CD14-positive monocyte (primary cell): ENCODE data around the gene UBE2G2. TPM values are rescaled to one million over a fixed set of nuclear protein-coding genes. Genes with fewer than 3 reads are reported as not detected.

Experiments
- DNase-seq, 3 donors: peaks; one replicate each; pipeline ENCODE4 v3.0.0-alpha.2; 2011 to 2022
- H2AFZ ChIP-seq: 2 replicates; pipeline ENCODE4 v1.6.0; 2012; ENCODE audit warnings: mild to moderate bottlenecking, low read depth, low read length, inconsistent platforms; ENCODE audit not compliant: insufficient read depth, poor library complexity, severe bottlenecking
- H3K27ac ChIP-seq, 2 donors: 1 replicate in 1 of 2; 2 replicates in 1 of 2; pipeline ENCODE4 v1.5.1; 2012 to 2013; ENCODE audit warnings: low read length in 2 of 2, control low read depth in 1 of 2, inconsistent platforms in 1 of 2, low read depth in 1 of 2, mild to moderate bottlenecking in 1 of 2
- H3K27me3 ChIP-seq, 2 donors: one replicate each; pipeline versions ENCODE4 v1.6.0 to v1.6.1; 2011 to 2013; ENCODE audit warnings: low read length in 2 of 2; ENCODE audit not compliant: control insufficient read depth in 2 of 2, insufficient read depth in 2 of 2
- H3K36me3 ChIP-seq, 2 donors: replicated peaks in 1 of 2; 1 replicate in 1 of 2; 2 replicates in 1 of 2; pipeline versions ENCODE4 v1.5.1 to v1.6.1; 2012 to 2013; ENCODE audit warnings: low read length in 2 of 2, control low read depth in 1 of 2, inconsistent platforms in 1 of 2, mild to moderate bottlenecking in 1 of 2; ENCODE audit not compliant: insufficient read depth in 2 of 2, control insufficient read depth in 1 of 2
- H3K4me1 ChIP-seq, 2 donors: 1 replicate in 1 of 2; 2 replicates in 1 of 2; pipeline versions ENCODE4 v1.5.1 to v1.6.1; 2012 to 2013; ENCODE audit warnings: low read length in 2 of 2, control low read depth in 1 of 2, inconsistent platforms in 1 of 2, mild to moderate bottlenecking in 1 of 2, moderate library complexity in 1 of 2; ENCODE audit not compliant: insufficient read depth in 2 of 2, control insufficient read depth in 1 of 2
- H3K4me2 ChIP-seq: replicated peaks from 2 replicates; pipeline ENCODE3; 2012; ENCODE audit warnings: low read length, moderate library complexity, mild to moderate bottlenecking; ENCODE audit not compliant: poor library complexity, severe bottlenecking; ENCODE audit errors: extremely low read depth
- H3K4me3 ChIP-seq, 3 experiments: fragments of 200-600 bp in 1 of 3; sonication (generic) in 1 of 3; replicated peaks in 1 of 3; 1 replicate in 2 of 3; 2 replicates in 1 of 3; pipeline ENCODE4 v1.5.1; 2011 to 2013; ENCODE audit warnings: low read length in 3 of 3, mild to moderate bottlenecking in 3 of 3, control low read depth in 2 of 3, low read depth in 2 of 3, inconsistent platforms in 1 of 3, moderate library complexity in 1 of 3
- H3K79me2 ChIP-seq: 2 replicates; pipeline ENCODE4 v1.6.0; 2012; ENCODE audit warnings: mild to moderate bottlenecking, control low read depth, inconsistent platforms, low read length, moderate library complexity; ENCODE audit not compliant: insufficient read depth
- H3K9ac ChIP-seq: 2 replicates; pipeline ENCODE4 v1.6.0; 2017; ENCODE audit warnings: low read length, mild to moderate bottlenecking; ENCODE audit not compliant: insufficient read depth, poor library complexity, severe bottlenecking
- H3K9me3 ChIP-seq, 2 donors: replicated peaks in 1 of 2; 1 replicate in 1 of 2; 2 replicates in 1 of 2; pipeline versions ENCODE4 v1.5.1 to v1.6.1; 2012 to 2013; ENCODE audit warnings: low read length in 2 of 2, control low read depth in 1 of 2; ENCODE audit not compliant: control insufficient read depth in 1 of 2, insufficient read depth in 1 of 2
- H4K20me1 ChIP-seq: 2 replicates; pipeline ENCODE4 v1.6.0; 2012; ENCODE audit warnings: mild to moderate bottlenecking, low read length, control low read depth, moderate library complexity; ENCODE audit not compliant: insufficient read depth
- H3K27ac Mint-ChIP-seq, 7 donors: one replicate each; pipeline ENCODE4 v1.8.0; 2020; ENCODE audit warnings: mild to moderate bottlenecking in 7 of 7, mixed read lengths in 7 of 7, moderate library complexity in 6 of 7, inconsistent platforms in 2 of 7
- H3K27me3 Mint-ChIP-seq, 3 donors: one replicate each; pipeline ENCODE4 v1.8.0; 2021 to 2022; ENCODE audit warnings: low read depth in 3 of 3, mild to moderate bottlenecking in 3 of 3, mixed read lengths in 3 of 3, moderate library complexity in 3 of 3, inconsistent platforms in 1 of 3
- H3K36me3 Mint-ChIP-seq, 2 donors: one replicate each; pipeline ENCODE4 v1.8.0; 2020; ENCODE audit warnings: mixed read lengths in 2 of 2, inconsistent platforms in 1 of 2, mild to moderate bottlenecking in 1 of 2
- H3K4me1 Mint-ChIP-seq: one replicate; pipeline ENCODE4 v1.8.0; 2020; ENCODE audit warnings: mild to moderate bottlenecking, mixed read lengths
- H3K4me3 Mint-ChIP-seq, 2 donors: one replicate each; pipeline ENCODE4 v1.8.0; 2020; ENCODE audit warnings: mild to moderate bottlenecking in 2 of 2, mixed read lengths in 2 of 2, moderate library complexity in 1 of 2
- H3K9me3 Mint-ChIP-seq, 7 donors: one replicate each; pipeline ENCODE4 v1.8.0; 2020 to 2022; ENCODE audit warnings: mixed read lengths in 7 of 7, mild to moderate bottlenecking in 6 of 7, moderate library complexity in 6 of 7, inconsistent platforms in 2 of 7
- WGBS: methylation state at CpG from one replicate; pipeline ENCODE4 v1.1.5; 2013; ENCODE audit warnings: missing lambda C conversion rate; ENCODE audit not compliant: insufficient coverage; 5-methylcytosine and 5-hydroxymethylcytosine counted together
- intact Hi-C, 2 donors: fragments of 100-400 bp; cut with micrococcal nuclease; formaldehyde crosslinking; loops; one replicate each; pipeline versions ENCODE4 v1.15.0 to v1.15.1; 2023
- polyA plus RNA-seq, 3 donors: library from polyadenylated mRNA; depleted of rRNA in 1 of 3; unstranded in 2 of 3; stranded (reverse) in 1 of 3; fragments of 300-500 nt in 2 of 3; fragments of >200 nt in 1 of 3; fragmentation: Illumina TruSeq in 2 of 3; gene quantifications; 1 replicate in 2 of 3; 2 replicates in 1 of 3; pipeline ENCODE4 v1.2.3, GENCODE V29; 2012 to 2021
- TF ChIP-seq, protein P1 (sequence below): fragments of 200-600 bp; IDR thresholded peaks from one replicate; pipeline ENCODE4 v1.8.0; 2022; ENCODE audit warnings: antibody characterized with exemption, mild to moderate bottlenecking

The UBE2G2 gene
- polyA plus RNA-seq, 3 donors = 22.5 to 123 (median 31.0) TPM

DNA sequence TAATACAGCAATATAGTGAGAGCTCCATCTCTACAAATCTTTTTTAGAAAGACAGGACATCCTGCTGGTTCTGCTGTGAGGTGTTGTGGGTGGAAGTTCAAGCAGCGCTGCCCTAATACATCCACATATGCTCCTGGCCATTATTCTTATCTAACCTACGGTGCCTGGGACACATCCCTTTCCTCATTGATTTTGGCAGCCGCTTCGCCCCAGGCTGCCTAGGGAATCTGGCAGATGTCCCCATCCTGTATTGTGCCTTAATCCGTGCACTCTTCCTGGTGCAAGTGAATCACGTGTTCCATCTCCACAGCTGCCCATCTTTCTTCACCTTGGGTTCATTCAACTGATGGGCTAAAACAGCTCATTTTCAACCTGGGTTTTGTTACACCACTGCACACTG is 3.1 kb upstream of the UBE2G2 start:
- Histone ChIP-seq H3K9ac (no peak overlapping the region), H3K4me3 (no peak overlapping the region), H3K4me1 (peaks cover 22 to 27% of the 10 kb centered on the region in 2 donors), H2AFZ (no peak overlapping the region), H3K27me3 (no peaks in the 10 kb centered on the region), H3K36me3 (peaks cover 47 to 59% of the 10 kb centered on the region in 2 donors), H3K9me3 (no peaks in the 10 kb centered on the region), H3K79me2 (peaks cover 33% of the 10 kb centered on the region), H3K4me2 (no peak overlapping the region), H3K27ac (no peak overlapping the region), H4K20me1 (peaks cover 30% of the 10 kb centered on the region)
- no peak for DNase-seq
- Mint-ChIP-seq H3K27ac (no peak overlapping the region), H3K36me3 (peaks cover 51 to 60% of the 10 kb centered on the region in 2 donors), H3K4me1 (peaks cover 26% of the 10 kb centered on the region), H3K9me3 (no peaks in the 10 kb centered on the region), H3K4me3 (no peak overlapping the region), H3K27me3 (peaks cover 0 to 2% (median 0%) of the 10 kb centered on the region in 3 donors)
- TF ChIP-seq, protein P1, sequence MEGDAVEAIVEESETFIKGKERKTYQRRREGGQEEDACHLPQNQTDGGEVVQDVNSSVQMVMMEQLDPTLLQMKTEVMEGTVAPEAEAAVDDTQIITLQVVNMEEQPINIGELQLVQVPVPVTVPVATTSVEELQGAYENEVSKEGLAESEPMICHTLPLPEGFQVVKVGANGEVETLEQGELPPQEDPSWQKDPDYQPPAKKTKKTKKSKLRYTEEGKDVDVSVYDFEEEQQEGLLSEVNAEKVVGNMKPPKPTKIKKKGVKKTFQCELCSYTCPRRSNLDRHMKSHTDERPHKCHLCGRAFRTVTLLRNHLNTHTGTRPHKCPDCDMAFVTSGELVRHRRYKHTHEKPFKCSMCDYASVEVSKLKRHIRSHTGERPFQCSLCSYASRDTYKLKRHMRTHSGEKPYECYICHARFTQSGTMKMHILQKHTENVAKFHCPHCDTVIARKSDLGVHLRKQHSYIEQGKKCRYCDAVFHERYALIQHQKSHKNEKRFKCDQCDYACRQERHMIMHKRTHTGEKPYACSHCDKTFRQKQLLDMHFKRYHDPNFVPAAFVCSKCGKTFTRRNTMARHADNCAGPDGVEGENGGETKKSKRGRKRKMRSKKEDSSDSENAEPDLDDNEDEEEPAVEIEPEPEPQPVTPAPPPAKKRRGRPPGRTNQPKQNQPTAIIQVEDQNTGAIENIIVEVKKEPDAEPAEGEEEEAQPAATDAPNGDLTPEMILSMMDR = no peak
- WGBS = 95% methylated on average over 5 of the region's 6 CpGs
- intact Hi-C loops = loop anchor here (5.0 kb wide), 3 partner anchors 63 to 118 kb away; partner anchors contain the start of gene ITGB2 (in 1 of the 2)

DNA sequence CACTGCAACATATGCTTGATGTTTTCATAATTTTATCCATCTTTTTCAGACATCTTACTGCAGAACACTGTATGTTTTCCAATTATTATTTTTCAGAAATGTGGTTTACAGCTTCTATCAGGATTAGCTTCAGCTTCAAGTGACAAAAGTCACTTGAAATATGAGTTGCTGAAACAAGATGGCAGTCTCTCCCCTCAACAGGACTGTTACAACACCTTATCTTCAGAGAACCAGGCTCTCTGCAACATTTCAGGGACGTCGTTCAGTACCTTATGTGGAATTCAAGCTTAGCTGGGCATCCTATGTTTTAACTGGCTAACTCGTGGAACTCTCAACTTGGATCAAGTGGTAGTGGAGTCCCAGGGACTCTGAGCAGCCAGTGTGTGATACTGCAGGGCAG is 2.0 kb upstream of the UBE2G2 start:
- Mint-ChIP-seq H3K4me3 (no peak overlapping the region), H3K27ac (no peak overlapping the region), H3K27me3 (peaks cover 0 to 2% (median 0%) of the 10 kb centered on the region in 3 donors), H3K36me3 (peaks cover 47 to 58% of the 10 kb centered on the region in 2 donors), H3K9me3 (no peaks in the 10 kb centered on the region), H3K4me1 (peaks cover 28% of the 10 kb centered on the region)
- no peaks in the 10 kb centered on the region for H3K9me3 ChIP-seq
- no peak overlapping the region for H3K27ac ChIP-seq
- TF ChIP-seq, protein P1 = no peak
- H3K36me3 ChIP-seq = peaks cover 36 to 59% of the 10 kb centered on the region in 2 donors
- no peaks in the 10 kb centered on the region for H3K27me3 ChIP-seq
- no peak overlapping the region for H2AFZ ChIP-seq
- H3K4me2 ChIP-seq = no peak overlapping the region
- peaks cover 29% of the 10 kb centered on the region for H4K20me1 ChIP-seq
- intact Hi-C loops = loop anchor here (5.0 kb wide), 3 partner anchors 64 to 119 kb away; partner anchors contain the start of gene ITGB2 (in 1 of the 2)
- 67% methylated on average over 3 of the region's 3 CpGs for WGBS
- H3K9ac ChIP-seq = no peak overlapping the region
- H3K4me1 ChIP-seq = peaks cover 22 to 32% of the 10 kb centered on the region in 2 donors
- H3K4me3 ChIP-seq = no peak overlapping the region
- H3K79me2 ChIP-seq = peaks cover 34% of the 10 kb centered on the region
- DNase-seq = no peak
